Skeletal muscle cell (primary cell): ENCODE measurements around the gene POLN.
"Not testable (repeated sequence)": the region's sequence is repeated elsewhere in the genome, so short reads cannot be mapped to it uniquely, and the experiment has no call there.

Experiments used
- DNase-seq: peaks from one replicate; pipeline ENCODE4 v3.0.0-alpha.2; 2010; ENCODE audit warnings: low read depth
- H3K4me3 ChIP-seq: 2 replicates; pipeline ENCODE4 v1.5.1; 2011; ENCODE audit warnings: low read depth, mild to moderate bottlenecking, control low read depth, low read length, moderate library complexity

The POLN gene

GRCh38 chr4:2177443-2178093 lies 64.4 kb downstream of the POLN start:
- H3K4me3 ChIP-seq = no peak overlapping the region
- no peak for DNase-seq

- H3K4me3 ChIP-seq = no peak overlapping the region
- no peak for DNase-seq
Measured at GRCh38 chr4:2175990-2176698, 65.8 kb downstream of the POLN start.

- DNase-seq = no peak
- H3K4me3 ChIP-seq = no peak overlapping the region
Measured at GRCh38 chr4:2174061-2174460, 67.9 kb downstream of the POLN start.

GRCh38 chr4:2172627-2173231 lies 69.2 kb downstream of the POLN start:
- no peak overlapping the region for H3K4me3 ChIP-seq
- no peak for DNase-seq

- no peak overlapping the region for H3K4me3 ChIP-seq
- DNase-seq = no peak
Measured at GRCh38 chr4:2172161-2172560, 69.8 kb downstream of the POLN start.

GRCh38 chr4:2168469-2169319 lies 73.2 kb downstream of the POLN start:
- DNase-seq = no peak
- H3K4me3 ChIP-seq = no peak overlapping the region

GRCh38 chr4:2166253-2166652 lies 75.7 kb downstream of the POLN start:
- DNase-seq = no peak
- no peak overlapping the region for H3K4me3 ChIP-seq

GRCh38 chr4:2165391-2165790 lies 76.5 kb downstream of the POLN start:
- no peak overlapping the region for H3K4me3 ChIP-seq
- no peak for DNase-seq

GRCh38 chr4:2163311-2163821 lies 78.6 kb downstream of the POLN start:
- DNase-seq = no peak
- H3K4me3 ChIP-seq = no peak overlapping the region

GRCh38 chr4:2161092-2161703 lies 80.7 kb downstream of the POLN start:
- DNase-seq, H3K4me3 ChIP-seq: not testable (repeated sequence)

- no peak overlapping the region for H3K4me3 ChIP-seq
Measured at GRCh38 chr4:2159931-2160330, 82.0 kb downstream of the POLN start.

GRCh38 chr4:2155246-2155645 lies 86.7 kb downstream of the POLN start:
- no peak for DNase-seq
- no peak overlapping the region for H3K4me3 ChIP-seq

More at GRCh38 chr4:2159931-2160330, 82.0 kb downstream of the POLN start:
- DNase-seq = no peak

- no peak overlapping the region for H3K4me3 ChIP-seq
- peak; percentile 4 for DNase-seq
Measured at GRCh38 chr4:2154215-2154740, 87.6 kb downstream of the POLN start.

- H3K4me3 ChIP-seq = no peak overlapping the region
- DNase-seq = no peak
Measured at GRCh38 chr4:2151544-2151943, 90.4 kb downstream of the POLN start.

- H3K4me3 ChIP-seq = no peak overlapping the region
- no peak for DNase-seq
Measured at GRCh38 chr4:2150076-2150475, 91.8 kb downstream of the POLN start.

GRCh38 chr4:2142630-2143427 lies 99.1 kb downstream of the POLN start:
- peak; percentile 1 for DNase-seq
- no peak overlapping the region for H3K4me3 ChIP-seq

GRCh38 chr4:2141762-2142451 lies 100.0 kb downstream of the POLN start:
- H3K4me3 ChIP-seq = no peak overlapping the region
- DNase-seq = no peak
